Measurements from ENCODE around the gene ACTN4.
"Not testable (repeated sequence)": the region's sequence is repeated elsewhere in the genome, so short reads cannot be mapped to it uniquely, and the experiment has no call there.

Gene ACTN4

DNA sequence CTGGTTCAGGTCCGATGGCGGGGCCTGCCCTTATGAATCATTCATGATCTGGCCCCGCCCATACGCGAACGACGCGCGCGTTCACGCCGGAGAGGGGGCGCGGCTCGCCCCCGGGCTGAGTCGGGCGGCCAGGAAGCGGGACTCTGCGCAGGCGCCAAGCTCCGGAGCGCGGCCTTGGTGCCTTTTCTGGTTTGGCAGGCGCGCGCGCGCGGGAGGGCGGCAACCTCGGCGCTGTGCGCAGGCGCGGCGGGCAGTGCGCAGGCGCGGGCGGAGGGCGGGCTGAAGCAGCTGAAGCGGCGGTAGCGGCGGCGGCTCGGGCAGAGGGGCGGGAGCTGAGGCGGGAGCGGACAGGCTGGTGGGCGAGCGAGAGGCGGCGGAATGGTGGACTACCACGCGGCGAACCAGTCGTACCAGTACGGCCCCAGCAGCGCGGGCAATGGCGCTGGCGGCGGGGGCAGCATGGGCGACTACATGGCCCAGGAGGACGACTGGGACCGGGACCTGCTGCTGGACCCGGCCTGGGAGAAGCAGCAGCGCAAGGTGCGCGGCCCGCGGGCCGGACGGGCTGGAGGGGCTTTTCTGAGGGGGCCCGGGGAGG lies at the start of gene ACTN4:
Gene ACTN4 (plus strand): TSS at position 282 of the 598 bp plus-strand sequence. CDS start 97 bp downstream, at position 379.
- peak; percentile 74 for DNase-seq (ENCODE audit: low read depth)

DNA sequence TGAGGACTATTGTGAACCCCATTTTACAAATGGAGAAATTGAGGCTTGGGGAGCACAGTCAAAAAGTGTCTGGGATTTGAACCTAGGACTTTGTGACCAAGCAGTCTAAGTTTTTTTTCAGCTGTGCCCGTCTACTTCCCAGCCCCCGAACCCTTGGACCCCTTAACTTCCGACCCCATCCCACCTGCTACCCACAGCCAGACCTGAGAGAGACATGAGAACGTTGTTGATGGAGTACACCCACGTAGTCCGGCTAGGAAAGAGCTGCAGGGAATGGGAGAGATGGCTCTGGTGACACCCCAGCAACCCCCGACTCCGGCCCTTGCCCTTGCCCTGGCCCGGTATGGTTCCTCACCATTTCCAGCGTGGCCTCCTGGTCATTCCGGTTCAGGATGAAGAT lies 47.7 kb upstream of the ACTN4 start:
- DNase-seq (ENCODE audit: low read depth): no peak

DNA sequence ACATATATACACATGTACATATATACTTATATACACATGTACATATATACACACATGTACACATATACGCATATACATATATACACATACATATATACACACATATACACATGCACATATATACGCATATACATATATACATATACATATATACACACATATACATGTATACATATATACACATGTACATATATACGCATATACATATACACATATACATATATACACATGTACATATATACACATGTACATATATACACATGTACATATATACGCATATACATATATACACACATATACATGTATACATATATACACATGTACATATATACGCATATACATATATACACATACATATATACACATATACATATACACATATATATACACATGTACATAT lies 44.6 kb upstream of the ACTN4 start:
- DNase-seq (ENCODE audit: low read depth): not testable (repeated sequence)

DNA sequence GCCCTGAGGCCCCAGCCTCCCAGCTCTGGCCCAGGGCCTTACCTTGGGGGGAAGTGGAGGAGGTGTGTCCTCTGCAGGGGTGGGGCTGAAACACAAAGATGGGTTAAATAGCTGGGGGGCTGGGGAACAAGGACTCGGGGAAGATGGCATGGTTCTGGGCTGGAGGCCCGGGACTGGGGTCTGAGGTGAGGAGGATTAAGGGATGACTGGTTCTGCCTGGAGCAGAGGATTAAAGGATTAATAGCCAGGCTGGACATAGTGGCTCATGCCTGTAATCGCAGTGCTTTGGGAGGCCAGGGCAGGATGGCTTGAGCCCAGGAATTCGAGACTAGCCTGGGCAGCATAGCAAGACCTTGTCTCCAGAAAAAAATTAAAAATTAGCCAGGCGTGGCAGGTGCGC lies 41.3 kb upstream of the ACTN4 start:
- DNase-seq (ENCODE audit: low read depth): no peak

DNA sequence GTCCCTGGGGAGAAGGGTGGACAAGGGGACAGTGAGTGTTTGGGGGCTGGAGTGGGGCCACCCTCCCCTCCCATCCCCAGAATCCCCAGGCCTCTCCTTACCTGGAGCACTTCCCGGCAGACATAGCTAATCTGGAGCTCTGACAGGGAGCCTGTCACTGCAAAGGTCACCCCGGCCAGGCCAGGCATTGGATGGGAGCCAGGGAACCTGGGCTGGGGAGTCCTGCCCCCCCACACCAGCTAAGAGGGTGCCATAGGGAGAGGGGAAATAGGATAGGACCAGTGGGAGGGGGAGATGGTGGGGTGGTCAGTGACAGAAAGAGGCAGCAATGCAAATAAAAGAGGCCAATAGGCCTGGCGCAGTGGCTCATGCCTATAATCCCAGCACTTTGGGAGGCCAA lies 33.2 kb upstream of the ACTN4 start:
- no peak for DNase-seq (ENCODE audit: low read depth)

DNA sequence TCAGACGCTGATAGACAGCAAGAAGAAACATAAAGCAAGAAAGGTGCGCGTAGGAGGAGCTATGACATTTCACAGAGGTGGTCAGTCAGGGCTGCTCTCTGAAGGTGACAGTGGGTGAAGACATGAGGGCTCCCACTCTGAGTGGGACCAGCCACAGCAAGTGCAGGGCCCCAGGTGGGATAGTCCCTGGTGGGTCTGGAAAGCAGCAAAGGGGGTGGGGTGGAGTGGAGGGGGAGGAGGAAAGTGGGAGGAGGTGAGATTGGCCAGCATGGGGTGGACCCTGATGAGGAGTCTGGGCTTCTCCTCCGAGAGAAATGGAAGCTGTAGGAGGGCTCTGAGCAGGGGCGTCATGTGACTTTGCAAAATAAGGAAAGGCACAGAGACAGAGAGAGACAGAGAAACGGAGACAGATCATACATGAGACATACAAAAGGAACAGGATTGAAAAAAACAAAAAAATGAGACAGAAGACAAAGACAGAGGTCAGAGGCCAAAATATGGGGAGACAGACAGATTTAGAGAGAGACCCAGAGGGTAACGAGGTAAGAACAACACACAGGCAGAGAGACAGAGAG lies 32.4 kb upstream of the ACTN4 start:
- DNase-seq (ENCODE audit: low read depth): no peak

DNA sequence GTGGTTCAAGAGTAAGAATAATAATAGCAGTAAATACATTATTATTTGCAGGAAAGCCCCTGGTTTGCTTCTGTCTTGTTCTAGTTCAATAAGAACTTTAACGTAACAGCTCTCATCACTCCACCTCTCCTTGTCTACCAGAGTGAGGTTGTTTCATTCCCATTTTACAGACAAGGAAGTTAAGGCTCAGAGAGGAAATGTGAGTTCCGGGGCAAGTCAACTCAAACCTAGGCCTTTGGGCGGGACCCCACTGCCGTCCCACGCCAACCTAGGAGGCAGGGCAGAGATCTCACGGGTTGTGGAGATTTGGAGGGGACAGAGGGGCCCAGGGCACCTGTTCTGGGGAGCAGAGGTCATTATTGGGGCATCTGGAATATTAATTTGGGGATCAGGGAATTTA lies 31.2 kb upstream of the ACTN4 start:
- no peak for DNase-seq (ENCODE audit: low read depth)

DNA sequence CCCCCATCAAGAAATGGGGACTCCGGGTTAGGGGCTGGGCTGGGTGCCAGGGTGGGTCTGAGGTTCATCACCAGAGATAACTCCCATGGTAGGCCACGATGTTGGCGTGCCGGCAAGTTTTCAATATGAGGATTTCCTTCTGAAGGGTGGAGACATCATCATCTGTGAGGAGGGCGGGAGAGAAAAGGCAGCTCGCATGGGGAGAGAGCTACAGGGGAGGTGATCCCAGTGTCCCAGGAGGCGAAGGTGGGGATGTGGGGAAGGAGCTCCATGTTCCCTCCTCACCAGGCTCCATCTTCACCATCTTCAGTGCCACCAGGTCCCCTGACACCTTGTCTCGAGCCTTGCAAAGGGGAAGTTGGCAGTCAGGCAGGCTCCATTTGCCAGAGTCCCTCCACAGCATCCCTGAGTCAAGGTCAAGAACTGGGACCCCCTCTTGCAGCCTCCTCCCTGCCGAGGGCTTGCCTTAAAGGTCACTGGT lies 30.1 kb upstream of the ACTN4 start:
- no peak for DNase-seq (ENCODE audit: low read depth)

DNA sequence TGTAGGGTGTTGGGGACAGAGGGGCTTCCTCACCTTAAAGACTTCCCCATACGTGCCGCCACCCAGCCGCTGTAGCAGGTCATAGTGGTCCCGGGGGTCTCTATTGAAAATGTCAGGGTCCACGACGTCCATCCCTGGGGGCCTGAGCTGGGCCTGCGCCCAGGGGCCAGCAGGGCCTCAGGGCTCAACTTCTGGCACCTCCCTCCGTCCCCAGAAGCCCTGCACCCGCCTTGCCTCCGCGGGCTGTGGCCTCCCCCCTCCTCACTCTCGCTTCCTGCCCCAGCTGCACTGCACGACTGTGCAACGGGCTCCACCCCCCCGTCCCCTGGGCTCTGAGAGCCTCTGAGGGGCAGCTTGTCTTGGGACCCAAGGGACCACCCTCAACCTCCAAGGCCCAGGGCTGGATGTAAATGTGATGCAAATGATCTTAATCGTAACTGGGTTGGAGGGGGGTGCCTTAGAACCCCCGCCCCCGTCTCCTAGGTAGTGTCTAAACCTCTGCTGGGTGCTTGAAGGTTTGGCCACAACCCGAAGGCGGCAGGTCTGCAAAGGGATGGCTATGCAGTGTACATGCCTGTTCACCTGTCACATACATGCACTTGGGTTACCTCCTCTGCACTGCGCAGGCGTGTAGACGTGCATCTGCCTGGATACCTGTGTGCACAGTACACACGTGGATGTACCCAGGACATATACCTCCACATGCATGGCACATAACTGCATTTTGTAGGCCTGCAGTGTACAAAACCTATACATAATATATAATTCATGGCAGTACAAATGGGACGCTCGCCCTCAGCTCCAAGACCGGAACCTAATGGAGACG lies 29.5 kb upstream of the ACTN4 start, which contains the start of gene MAP4K1:
Gene MAP4K1 (minus strand): TSS at position 190 of the 826 bp plus-strand sequence. CDS start 58 bp downstream, at position 132.
- no peak for DNase-seq (ENCODE audit: low read depth)

DNA sequence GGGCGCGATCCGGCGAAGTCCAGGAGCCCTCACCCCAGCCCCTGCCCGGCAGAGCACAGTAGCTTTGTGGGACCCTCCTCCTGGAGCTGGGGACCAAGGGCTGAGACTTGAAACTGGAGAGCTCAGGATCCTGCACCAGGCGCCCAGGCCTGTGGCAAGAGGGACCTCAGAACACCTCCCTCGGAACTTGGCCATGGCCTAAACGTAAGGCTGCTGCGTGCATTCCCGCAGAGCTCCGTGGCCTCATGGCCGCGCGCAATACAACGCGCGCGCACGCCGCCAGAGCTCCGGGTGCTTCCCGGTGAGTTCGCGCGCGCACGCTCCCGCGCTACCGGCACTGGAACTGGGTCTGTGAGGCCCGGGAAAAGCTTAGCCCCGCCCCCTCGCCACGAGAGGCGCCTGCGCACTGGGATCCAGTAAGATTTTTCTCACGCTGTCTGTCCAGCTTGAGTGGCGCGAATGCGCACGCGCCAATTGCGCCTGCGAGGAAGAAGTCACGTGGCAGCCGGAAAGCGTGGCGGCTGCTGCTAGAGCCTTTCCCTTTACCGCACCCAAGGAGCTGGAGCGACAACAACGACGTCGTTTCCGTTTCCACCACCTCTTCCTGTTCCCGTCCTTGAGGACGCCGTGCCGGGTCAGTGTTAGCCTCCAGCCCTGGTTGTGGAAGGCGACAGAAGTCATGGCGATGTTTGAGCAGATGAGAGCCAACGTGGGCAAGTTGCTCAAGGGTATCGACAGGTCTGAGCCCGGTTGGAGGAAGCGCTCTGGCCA lies 28.7 kb upstream of the ACTN4 start, which contains the start of gene EIF3K:
Gene EIF3K (plus strand): TSS at position 599 of the 771 bp plus-strand sequence. CDS start 81 bp downstream, at position 680.
- DNase-seq (ENCODE audit: low read depth): peak; percentile 93

DNA sequence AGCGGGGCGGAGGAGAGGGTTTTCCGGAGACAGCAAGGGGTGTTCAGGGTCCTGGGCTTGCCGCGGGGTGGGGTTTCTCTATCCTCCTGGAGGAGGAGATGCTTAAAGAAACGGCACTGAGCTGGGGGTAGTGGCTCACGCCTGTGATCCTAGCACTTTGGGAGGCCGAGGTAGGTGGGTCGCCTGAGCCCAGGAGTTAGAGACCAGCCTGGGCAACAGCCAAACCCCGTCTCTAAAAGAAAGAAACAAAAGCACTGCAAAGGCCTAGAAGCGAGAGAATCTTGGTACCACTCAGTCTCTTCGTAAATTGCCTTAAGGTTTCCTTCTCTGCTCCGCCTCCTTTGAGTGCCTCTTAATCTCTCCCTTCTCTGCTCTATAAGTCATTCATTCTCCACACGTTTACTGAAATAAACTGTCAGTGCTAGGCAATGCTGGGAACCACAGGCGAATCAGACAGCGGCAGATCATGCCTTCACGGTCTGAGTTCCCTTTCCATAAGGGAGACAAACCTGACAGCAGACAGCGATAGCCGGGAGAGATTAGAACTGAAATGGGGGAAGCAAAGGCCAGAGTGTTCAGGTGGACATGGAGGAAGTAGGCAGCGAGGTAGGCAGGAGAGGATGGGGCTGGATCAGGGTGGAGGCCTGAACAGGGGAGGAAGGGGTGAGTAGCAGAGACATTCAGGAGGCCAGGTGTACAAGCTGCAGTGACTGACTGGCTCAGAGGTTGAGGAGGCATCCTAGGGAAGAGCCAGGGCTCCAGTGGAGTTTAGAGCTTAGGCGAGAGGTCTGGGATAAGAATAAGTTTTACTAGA lies 27.9 kb upstream of the ACTN4 start:
- DNase-seq (ENCODE audit: low read depth): no peak

DNA sequence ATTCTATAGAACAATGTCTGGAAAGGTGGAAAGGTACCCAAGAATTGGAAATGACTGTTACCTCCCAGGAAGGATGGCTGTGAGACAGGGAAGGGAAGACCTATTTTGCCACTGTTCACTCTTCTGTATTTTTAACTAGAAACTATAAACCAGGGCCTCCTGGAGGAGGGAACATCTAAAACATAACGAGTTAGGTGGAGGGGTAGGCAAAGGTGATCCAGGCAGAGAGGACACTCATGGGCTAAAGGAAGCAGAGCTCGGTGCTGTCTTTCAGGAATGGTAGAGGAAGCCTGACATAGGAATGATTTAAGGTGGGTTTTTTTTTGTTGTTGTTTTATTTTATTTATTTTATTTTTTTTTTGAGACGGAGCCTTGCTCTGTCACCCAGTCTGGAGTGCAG lies 22.6 kb upstream of the ACTN4 start:
- DNase-seq (ENCODE audit: low read depth): no peak

DNA sequence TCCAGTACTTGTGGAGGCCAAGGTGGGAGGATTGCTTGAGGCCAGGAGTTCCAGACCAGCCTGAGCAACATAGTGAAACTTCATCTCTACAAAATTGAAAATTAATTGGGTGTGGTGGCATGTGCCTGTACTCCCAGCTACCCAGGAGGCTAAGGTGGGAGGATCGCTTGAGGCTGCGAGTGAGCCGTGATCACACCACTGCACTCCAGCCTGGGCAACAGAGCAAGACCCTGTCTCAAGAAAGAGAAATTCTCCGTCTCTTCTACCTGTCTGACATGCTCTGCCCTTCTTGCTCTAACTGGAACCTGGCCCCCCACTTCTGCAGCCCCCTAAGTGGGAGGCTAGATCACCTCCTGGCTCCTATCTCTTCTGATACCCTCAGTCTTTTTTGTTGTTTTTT lies 21.0 kb upstream of the ACTN4 start:
- DNase-seq (ENCODE audit: low read depth): no peak

DNA sequence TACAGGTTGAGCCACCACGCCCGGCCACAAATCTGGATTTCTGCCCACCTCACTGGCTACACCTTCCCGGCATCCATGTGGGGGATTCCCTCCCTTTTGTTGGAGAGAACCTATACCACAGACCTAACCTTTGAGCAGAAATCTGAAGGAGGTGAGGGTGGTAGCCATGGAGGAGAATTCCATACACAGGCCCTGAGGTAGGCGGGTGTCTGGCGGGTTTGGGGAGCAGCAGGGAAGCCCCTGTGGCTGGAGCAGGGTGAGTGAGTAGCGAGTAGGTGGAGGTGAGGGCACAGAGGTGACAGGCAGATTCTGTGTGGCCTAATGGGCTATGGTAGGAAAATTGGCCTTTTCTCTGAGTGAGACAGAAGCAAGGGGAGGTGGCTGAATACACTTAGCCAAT lies 17.9 kb upstream of the ACTN4 start:
- no peak for DNase-seq (ENCODE audit: low read depth)

DNA sequence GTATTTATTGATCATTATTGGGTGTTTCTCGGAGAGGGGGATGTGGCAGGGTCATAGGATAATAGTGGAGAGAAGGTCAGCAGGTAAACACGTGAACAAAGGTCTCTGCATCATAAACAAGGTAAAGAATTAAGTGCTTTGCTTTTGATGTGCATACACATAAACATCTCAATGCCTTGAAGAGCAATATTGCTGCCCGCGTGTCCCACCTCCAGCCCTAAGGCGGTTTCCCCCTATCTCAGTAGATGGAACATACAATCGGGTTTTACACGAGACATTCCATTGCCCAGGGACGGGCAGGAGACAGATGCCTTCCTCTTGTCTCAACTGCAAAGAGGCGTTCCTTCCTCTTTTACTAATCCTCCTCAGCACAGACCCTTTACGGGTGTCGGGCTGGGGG lies 16.1 kb upstream of the ACTN4 start:
- not testable (repeated sequence) for DNase-seq (ENCODE audit: low read depth)

DNA sequence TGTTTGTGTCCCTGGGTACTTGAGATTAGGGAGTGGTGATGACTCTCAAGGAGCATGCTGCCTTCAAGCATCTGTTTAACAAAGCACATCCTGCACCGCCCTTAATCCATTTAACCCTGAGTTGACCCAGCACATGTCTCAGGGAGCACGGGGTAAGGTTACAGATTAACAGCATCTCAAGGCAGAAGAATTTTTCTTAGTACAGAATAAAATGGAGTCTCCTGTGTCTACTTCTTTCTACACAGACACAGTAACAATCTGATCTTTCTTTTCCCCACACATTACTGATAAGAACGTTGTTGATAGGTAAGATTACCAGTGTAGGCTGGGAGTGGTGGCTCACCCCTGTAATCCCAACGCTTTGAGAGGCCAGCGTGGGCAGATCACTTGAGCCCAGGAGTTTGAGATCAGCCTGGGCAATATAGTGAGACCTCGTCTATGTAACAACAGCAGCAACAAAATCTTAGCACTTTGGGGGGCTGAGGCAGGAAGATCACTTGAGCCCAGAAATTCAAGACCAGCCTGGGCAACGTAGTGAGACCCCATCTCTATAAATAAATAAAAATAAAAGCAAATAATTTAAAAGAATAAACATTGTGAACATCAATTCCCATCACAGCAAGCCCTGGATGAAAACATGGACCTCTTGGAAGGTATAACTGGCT lies 15.5 kb upstream of the ACTN4 start:
- not testable (repeated sequence) for DNase-seq (ENCODE audit: low read depth)

DNA sequence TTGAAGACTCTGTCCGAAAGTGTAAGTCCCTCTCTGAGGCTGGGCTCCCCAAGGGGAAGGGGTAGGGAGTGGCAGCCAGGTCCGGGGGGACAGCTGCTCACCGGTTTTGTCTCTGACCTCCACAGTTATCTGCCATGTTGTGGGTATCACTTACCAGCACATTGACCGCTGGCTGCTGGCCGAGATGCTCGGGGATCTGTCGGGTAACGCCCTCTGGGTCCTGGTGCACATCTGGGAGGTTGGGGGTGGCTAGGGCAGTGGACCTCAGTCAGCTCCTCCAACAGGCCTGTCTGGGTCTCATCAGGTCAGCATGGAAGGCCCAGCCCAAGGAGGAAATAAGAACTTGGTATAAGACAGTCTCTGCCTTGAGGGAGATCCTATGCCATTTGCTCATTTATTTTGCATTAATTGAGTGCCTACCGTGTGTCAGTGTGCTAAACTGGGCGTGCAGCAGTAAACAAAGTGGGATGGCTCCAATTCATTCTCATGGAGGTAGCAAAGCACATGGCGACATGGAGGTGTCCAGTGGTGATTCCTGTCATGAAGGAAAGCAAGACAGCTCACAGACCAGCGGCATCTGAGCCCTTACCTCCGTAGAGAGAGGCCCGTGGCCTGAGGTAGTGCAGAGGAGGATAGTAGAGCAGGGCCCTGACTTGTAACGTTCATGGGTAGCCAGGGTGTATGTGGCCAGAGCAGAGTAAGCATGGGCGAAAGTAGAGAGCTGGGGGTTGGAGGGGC lies 14.8 kb upstream of the ACTN4 start:
- no peak for DNase-seq (ENCODE audit: low read depth)

DNA sequence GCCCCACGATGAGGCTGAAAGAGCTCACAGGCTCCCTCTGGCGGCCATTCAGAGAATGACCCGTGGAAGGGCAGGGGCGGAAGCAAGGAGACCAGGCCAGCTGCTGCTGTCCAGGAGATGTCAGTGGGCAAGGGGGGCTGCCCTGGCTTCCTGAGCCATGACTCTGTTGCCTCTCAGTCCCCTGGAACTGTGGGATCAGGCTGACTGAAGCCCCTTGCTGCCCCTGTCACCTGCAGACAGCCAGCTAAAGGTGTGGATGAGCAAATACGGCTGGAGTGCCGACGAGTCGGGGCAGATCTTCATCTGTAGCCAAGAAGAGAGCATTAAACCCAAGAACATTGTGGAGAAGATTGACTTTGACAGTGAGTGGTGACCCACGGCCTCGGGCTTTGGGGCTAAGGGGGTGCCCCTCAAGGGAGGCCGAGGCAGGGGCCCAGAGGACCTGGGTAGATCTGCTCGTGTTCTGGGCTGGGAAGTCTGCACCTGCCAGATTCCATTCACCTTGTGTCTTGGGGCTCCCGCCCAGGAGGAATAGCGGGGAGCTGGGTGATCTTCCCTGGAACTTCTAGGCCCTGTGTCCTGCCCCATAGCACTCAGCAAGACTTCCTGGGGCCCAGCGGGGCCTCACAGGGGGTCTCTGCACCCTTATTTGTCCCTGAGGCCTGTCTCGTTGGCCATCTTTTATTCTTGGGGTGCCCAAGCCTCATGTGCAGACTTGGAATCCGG lies 12.5 kb upstream of the ACTN4 start:
- DNase-seq (ENCODE audit: low read depth): no peak
